SKM-1 (cell line): Measurements from ENCODE around the gene SMTNL2.
A peak's percentile ranks its signal among the peaks of the same experiment; 100 is the strongest.
"Not testable (repeated sequence)": the region's sequence is repeated elsewhere in the genome, so short reads cannot be mapped to it uniquely, and the experiment has no call there.

Experiments used
- DNase-seq: peaks from one replicate; lab custom pipeline; 2025; ENCODE audit not compliant: unreplicated experiment; lab: John Stamatoyannopoulos, UW

Gene SMTNL2

GRCh38 chr17:4631431-4631830 is 47.1 kb downstream of the SMTNL2 start:
- no peak for DNase-seq

- no peak for DNase-seq
Observed at GRCh38 chr17:4631836-4632580, 47.7 kb downstream of the SMTNL2 start.

GRCh38 chr17:4632581-4632920 is 48.2 kb downstream of the SMTNL2 start:
- DNase-seq: no peak

DNA sequence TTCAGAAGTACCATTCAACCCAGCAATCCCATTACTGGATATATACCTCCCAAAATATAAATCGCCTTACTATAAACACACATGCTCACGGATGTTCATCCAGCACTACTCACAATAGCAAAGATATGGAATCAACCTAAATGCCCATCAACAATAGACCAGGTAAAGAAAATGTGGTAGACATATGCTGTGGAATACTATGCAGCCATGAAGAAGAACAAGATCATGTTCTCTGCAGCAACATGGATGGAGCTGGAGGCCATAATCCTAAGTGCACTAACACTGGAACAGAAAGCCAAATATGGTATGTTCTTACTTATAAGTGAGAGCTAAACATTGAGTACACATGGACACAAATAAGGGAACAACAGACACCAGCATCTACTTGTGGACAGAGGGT is 49.3 kb downstream of the SMTNL2 start:
- DNase-seq: no peak

GRCh38 chr17:4634976-4635375 is 50.6 kb downstream of the SMTNL2 start:
- DNase-seq: no peak

- DNase-seq: peak; percentile 12
Observed at GRCh38 chr17:4635823-4636375, 51.6 kb downstream of the SMTNL2 start.

GRCh38 chr17:4636474-4637100 is 52.3 kb downstream of the SMTNL2 start:
- no peak for DNase-seq

DNA sequence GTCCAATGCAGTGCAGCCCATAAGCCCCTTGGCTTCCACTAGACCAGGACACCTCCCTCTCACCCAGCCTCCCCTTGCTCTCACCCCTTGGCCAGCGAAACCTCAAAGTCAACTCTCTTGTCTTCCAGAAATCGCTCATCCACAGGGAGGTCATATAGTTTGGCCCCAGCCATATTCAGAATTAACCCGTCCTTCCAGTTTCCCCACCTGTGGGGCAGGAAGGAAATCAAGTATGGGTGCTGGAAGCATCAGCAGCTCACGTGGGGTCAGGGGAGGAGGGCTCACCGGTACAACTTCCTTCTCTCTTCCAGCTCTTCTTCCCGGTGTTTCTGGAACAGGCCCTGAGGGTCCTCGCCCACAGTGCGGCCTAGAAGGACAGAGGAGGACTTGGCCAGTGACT is 54.4 kb downstream of the SMTNL2 start:
- not testable (repeated sequence) for DNase-seq

- DNase-seq: not testable (repeated sequence)
Observed at GRCh38 chr17:4639301-4640059, 55.2 kb downstream of the SMTNL2 start.

DNA sequence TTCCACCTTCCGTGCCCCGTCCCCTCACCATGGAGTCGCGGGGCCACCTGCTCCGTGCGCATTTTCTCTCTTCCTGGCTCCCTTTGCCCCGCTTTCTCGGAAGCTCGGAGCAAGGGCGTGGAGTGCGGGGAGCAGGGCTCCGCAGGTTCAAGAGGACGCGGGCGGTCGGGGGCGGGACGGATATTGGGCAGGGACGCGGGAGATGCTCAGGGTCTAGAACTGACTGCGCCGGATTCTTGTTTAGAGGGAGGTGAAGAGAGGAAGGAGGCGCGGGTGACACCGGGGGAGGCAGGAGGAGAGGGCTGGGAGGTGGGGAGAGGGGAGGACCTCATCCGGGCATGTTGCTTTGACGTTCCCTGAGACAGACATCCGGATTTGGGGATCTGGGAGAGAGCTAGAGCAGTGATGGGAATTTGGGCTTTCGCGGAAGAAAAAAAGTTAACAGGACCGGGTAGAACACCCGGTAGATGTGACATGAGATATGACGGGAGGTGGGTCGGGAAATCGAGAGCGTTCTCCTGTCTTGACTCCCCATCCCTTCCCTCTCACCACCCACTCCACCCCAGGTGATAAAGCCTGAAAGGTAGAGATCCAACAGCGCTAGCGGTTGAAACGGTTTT is 56.4 kb downstream of the SMTNL2 start:
- DNase-seq: not testable (repeated sequence)

DNA sequence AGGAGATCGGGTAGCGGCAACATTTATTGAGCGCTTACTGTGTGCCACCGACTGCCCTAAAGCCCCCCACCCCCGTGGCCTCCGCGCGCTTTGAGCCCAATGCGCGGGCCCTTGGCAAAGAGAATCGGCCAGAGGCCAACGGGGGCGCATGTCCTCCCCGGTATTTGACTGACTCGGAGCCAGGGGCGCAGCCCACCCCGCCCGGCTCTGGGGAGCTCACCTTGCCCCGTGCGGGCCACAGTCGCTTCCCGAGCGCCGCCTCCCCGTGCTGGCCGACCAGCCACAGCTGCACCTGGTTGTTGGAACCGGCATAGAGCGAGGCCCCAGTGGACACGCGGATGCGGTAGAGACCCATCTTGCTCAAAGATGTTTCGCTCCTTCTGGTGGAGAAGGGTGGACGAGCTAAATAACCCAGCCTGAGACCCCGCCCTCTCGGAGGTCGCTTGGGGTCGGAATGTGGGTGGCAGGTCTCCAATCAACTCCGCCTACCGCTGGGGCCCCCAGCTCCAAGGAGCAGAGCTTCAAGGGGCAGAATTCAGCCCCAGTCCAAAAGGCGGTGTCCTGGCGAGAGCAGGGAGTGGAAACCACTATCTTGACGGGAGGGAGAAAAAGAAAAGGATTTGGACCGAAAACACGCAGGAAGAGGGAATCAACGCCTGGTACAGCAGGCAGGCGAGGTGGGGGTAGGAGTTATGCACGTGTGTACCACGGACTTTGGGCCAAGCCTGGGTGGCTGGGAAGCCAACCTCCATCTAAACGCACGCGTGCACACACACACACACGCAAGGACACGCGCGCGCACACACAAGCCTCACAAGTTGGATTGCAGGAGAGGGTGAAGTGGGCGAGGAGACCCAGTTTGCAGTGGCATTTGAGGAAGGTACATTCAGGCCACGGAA is 57.2 kb downstream of the SMTNL2 start, which contains the start of gene ALOX15:
ALOX15 (minus strand) TSS at position 382 of the 899 bp plus-strand sequence; CDS start at position 355, 27 bp downstream.
- no peak for DNase-seq

GRCh38 chr17:4642286-4642685 is 58.0 kb downstream of the SMTNL2 start:
- DNase-seq: no peak

DNA sequence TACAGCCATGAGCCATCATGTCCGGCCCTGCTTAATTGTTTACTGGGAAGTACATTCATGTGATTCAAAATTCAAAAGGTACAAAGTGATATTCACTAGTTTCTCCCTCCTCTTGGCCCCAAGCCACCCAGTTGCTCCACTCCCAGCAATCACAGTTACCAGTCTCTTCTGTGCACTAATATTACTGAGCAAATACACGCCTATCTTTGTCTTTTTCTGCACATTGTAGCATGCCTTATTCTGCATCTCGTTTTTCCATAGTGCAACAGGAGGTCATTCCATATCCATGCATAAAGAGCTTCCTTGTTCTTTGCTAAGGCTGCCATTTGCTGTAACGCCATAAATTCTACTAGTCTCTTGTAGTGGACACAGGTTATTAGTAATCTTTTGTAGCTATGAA is 59.3 kb downstream of the SMTNL2 start:
- no peak for DNase-seq

DNA sequence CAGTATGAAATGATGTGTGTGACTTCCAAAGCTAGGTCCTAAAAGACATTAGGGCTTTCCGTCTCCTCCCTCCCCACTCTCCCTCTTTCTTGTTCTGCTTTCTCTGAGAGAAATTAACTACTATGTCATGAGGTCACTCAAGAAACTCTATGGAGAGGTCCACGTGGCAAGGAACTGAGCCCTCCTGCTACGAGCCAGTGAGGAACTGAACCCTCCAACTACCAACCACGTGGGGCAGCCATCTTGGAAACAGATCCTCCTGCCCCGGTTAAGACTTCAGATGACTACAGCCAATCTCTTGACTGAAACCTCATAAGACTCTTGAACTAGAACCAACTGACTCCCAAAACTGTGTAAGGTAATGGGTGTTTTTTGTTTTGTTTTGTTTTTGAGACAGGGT is 61.3 kb downstream of the SMTNL2 start:
- no peak for DNase-seq

DNA sequence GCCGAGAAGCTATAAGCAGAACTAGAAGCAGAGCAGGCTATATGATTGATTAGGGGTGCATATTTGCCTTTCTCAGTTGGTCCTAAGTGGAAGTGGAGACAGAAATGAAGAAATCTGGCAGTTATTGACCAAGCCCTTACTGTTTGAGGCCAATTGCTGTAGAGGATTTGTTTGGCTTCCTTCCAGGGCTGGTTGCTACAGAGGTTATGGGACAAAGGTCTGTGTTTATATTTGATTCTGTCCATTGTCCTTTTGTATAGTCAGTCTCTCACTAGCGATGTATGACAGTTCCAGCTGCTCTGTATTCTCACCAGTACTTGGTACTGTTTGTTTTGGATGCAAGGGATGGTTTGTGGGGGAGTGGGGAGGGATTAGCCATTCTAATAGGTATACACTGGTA is 64.4 kb downstream of the SMTNL2 start:
- DNase-seq: peak; percentile 8

DNA sequence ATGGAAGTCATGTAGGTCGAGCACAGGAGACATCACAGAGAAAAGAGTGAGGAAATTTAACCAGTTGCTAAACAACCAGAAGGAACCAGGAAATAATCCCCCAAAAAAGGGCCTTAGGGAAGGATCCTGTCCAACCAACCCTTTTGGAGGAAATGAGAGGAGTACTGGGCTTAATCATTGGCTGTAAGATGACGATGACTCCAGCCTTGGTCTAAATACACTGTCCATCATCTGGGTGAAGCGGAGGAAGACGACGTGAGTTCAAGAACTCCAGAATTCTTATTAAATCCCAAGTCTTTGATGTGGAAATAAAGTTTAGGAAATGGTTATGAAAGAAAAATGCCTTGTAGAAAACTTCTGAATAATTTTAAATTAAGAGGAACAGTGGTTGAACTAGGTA is 68.7 kb downstream of the SMTNL2 start:
- no peak for DNase-seq

DNA sequence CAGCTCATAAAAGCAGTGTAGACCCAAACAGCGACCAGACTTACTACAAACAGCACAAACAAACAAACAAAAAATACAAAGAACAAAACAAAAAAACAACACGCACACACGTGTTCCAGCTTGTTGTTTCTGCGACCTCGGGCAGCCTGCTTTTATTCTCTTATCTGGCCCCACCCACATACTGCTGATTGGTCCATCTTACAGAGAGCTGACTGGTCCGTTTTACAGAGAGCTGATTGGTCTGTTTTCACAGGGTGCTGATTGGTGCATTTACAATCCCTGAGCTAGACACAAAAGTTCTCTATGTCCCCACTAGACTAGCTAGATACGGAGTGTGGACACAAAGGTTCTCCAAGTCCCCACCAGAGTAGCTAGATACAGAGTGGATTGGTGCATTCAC is 71.6 kb downstream of the SMTNL2 start:
- not testable (repeated sequence) for DNase-seq

DNA sequence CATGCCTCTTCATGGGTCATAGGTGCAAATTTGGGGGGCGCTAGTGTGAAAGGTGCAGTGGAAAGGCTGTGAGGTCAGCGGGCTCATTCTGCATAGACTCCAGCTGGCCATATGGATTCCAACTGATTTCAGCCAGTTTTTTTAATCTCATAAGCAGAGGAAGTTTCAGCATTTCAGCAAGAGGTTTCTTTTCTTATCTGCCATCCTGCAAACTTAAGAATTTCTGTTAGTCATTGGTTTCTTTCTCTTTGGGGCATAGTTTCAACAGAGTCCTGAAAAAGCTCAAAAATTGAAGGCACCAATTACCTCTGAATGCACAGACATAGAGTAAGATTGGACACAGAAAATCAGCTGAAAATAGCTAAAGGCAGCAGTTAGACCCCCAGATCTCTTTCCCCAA is 73.3 kb downstream of the SMTNL2 start:
- no peak for DNase-seq
